NCI-H128 (cell line): ENCODE data around the gene MYO10.
"Not testable (repeated sequence)": the region's sequence is repeated elsewhere in the genome, so short reads cannot be mapped to it uniquely, and the experiment has no call there.

Source experiments
- DNase-seq: peaks from one replicate; lab custom pipeline; 2025; ENCODE audit not compliant: unreplicated experiment; lab: John Stamatoyannopoulos, UW

Gene MYO10

GRCh38 chr5:16788957-16789356, 147.1 kb downstream of the MYO10 start:
- DNase-seq, result no peak

GRCh38 chr5:16787278-16787677, 148.8 kb downstream of the MYO10 start:
- DNase-seq, result no peak

- no peak for DNase-seq
Observed at GRCh38 chr5:16784843-16785791, 151.0 kb downstream of the MYO10 start.

- DNase-seq, result no peak
Observed at GRCh38 chr5:16784088-16784487, 152.0 kb downstream of the MYO10 start.

- DNase-seq, result no peak
Observed at GRCh38 chr5:16781828-16782626, 154.1 kb downstream of the MYO10 start.

GRCh38 chr5:16780325-16780724, 155.8 kb downstream of the MYO10 start:
- no peak for DNase-seq

- no peak for DNase-seq
Observed at GRCh38 chr5:16777432-16777831, 158.7 kb downstream of the MYO10 start.

GRCh38 chr5:16776611-16777251, 159.4 kb downstream of the MYO10 start:
- no peak for DNase-seq

- no peak for DNase-seq
Observed at GRCh38 chr5:16774806-16775205, 161.3 kb downstream of the MYO10 start.

- no peak for DNase-seq
Observed at GRCh38 chr5:16773991-16774390, 162.1 kb downstream of the MYO10 start.

GRCh38 chr5:16772556-16772955, 163.5 kb downstream of the MYO10 start:
- no peak for DNase-seq

- no peak for DNase-seq
Observed at GRCh38 chr5:16768184-16768583, 167.9 kb downstream of the MYO10 start.

- no peak for DNase-seq
Observed at GRCh38 chr5:16763211-16763610, 172.9 kb downstream of the MYO10 start.

- no peak for DNase-seq
Observed at GRCh38 chr5:16759147-16759773, 176.8 kb downstream of the MYO10 start.

- DNase-seq, result no peak
Observed at GRCh38 chr5:16757989-16758501, 178.0 kb downstream of the MYO10 start.

- DNase-seq, result not testable (repeated sequence)
Observed at GRCh38 chr5:16757577-16757976, 178.5 kb downstream of the MYO10 start.

GRCh38 chr5:16757146-16757545, 178.9 kb downstream of the MYO10 start:
- DNase-seq, result no peak

- DNase-seq, result no peak
Observed at GRCh38 chr5:16756692-16757091, 179.4 kb downstream of the MYO10 start.

GRCh38 chr5:16755641-16756040, 180.4 kb downstream of the MYO10 start:
- no peak for DNase-seq

GRCh38 chr5:16754601-16755000, 181.5 kb downstream of the MYO10 start:
- no peak for DNase-seq

- no peak for DNase-seq
Observed at GRCh38 chr5:16754086-16754485, 182.0 kb downstream of the MYO10 start.
